Eye (tissue), 1 donor: ENCODE results near the gene OR10A4.
"Not testable (repeated sequence)": the region's sequence is repeated elsewhere in the genome, so short reads cannot be mapped to it uniquely, and the experiment has no call there.

ENCODE experiments used
- DNase-seq: peaks from one replicate; pipeline ENCODE4 v3.0.0-alpha.2; 2015

Gene OR10A4

DNA sequence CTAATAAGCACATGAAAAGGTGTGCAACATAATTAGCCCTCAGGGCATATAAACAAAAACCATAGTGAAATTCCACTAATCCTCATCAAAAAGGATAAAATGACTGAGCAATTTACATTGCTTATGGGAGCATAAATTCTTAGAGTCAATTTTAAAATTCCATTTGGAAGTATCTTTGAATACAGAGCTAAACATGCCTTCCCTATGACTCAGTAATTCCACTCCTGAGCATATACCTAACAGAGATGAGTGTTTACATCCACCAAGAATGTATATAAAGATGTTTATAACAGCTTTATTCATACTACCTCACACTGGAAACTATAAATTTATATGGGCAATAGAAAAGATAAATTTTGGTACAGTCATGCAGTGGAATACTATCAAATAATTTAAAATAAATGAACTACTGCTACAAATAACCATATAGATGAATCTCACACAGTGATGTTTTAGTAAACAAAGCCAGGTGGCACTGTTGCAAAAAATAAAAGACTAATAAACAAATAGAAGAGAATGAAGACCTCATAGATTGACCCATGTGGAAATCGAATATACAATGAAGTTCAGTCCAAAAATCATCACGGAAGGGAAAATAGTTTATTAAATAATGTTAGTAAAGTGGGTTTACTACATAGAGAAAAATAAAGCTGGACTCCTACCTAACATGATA is 24.0 kb downstream of the OR10A4 start:
- DNase-seq: no peak

- not testable (repeated sequence) for DNase-seq
Measured at GRCh38 chr11:6904804-6905203, 28.4 kb downstream of the OR10A4 start.

DNA sequence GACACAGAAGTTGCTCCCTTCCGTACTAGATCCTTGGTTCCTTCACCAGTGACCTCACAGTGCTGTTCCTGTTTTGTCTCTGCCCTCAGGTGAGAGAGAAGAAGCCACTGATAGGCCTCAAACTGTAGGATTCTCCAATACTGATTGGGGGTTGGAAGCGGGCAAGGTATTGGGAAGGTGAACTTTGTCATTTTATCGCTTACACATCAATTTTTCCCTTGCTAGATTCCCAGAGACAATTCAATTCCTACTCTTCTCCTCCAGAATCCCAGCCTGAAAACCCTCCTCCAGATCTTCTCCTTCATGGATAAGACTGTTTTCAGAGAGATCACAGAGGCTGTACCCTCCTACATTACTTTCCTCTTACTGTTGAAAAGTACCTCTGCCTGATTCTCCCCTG is 35.0 kb downstream of the OR10A4 start:
- DNase-seq: no peak

DNA sequence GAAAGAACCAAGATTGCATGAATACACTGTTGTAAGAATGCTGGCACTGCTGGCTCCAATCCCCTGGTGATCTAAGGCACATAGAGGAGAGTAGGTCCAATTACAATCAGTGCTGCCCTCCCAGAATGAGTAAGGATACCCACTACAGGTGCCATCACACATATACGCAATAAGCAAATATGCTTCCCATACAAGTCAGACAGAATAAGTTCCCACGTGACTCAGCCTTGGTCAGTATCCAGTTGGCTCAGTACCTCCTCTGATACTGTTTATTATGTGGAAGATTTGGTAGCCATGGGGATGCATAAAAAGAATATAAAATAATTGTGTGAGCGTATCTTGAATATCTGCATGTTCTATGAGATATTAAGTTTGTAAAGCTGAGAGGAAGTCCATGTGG is 35.5 kb downstream of the OR10A4 start:
- DNase-seq: no peak

GRCh38 chr11:6919698-6920097 is 43.3 kb downstream of the OR10A4 start:
- DNase-seq: no peak

GRCh38 chr11:6920702-6921101 is 44.3 kb downstream of the OR10A4 start, which contains the start of gene OR2D3:
Gene OR2D3 (plus strand): TSS chr11:6921002. CDS start chr11:6921002, 0 bp downstream.
- DNase-seq: no peak

DNA sequence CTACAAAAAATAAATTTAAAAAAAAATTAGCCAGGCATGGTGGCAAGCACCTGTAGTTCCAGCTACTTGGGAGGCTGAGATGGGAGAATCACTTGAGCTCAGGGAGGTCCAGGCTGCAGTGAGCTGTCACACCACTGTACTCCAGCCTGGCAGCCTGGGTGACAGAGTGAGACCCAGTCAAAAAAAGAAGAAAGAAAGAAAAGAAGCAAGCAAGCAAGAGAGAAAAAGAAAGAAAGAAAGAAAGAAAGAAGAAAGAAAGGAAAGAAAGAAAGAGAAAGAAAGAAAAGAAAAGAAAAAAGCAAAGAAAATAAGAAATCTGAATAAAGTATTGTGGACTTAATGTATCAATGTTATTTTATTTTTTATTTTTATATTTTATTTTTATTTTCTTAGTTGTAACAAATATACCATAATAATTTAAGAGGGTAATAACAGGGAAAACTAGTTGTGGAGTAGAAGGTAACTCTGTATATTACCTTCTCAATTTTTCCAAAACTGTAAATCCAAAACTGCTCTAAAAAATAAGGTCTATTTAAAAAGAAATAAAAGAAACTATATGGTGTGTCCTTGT is 48.7 kb downstream of the OR10A4 start:
- DNase-seq: no peak

DNA sequence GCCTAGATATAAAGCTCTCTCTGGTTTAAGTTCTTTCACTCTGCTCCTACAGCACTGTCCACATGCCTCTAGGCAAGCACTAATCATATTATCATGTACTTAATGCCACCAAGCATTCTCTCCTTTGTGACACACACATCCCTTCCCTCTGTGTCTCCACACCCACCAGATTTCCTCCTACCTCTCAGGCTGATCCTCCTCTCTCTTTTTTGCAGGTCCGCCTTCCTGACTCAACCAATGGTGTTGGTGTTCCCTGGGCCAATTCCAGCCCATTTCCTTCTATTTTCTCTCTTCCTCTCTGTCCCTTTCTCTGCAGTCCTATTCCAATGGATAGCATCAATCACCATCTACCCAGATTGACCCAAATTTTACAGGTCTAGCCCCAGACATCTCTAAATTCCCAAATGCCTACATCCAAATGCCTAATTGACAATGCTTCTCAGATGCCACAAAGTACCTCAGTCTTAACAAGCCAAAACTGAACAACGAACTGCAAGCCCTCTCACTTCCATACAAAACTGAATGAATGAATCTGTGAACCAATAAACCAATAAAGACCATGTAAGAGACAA is 49.3 kb downstream of the OR10A4 start:
- DNase-seq: no peak

GRCh38 chr11:6926208-6927029 is 50.0 kb downstream of the OR10A4 start, which contains the start of gene ZNF215:
Gene ZNF215 (plus strand): TSS chr11:6926426. CDS start chr11:6932273, 5,847 bp downstream.
- peak; percentile 87 for DNase-seq

- DNase-seq: peak; percentile 15
Measured at GRCh38 chr11:6927030-6927617, 50.7 kb downstream of the OR10A4 start.
